PC-3 (cell line): Measurements from ENCODE around the gene TNPO3. TPM values are rescaled to one million over a fixed set of nuclear protein-coding genes. Genes with fewer than 3 reads are reported as not detected.

Source experiments
- ATAC-seq: fragments of 200-7000 bp; cut with Tn5 transposase; 2 replicates; pipeline ENCODE4 v1.9.1; 2020; ENCODE audit warnings: mild to moderate bottlenecking, moderate library complexity
- BruUV-seq: library from RNA; stranded (reverse); fragments of 400-500 nt; replicated peaks from 2 replicates; lab custom pipeline; 2021; lab: Mats Ljungman, UMichigan
- CTCF ChIA-PET: fragments of 300-600 bp; sonication (Branson Sonifier 250); formaldehyde crosslinking; loops from one replicate; lab custom pipeline; 2022; ENCODE audit warnings: antibody characterized with exemption; lab: Charles Lee
- POLR2A ChIA-PET: fragments of 300-600 bp; sonication (Branson Sonifier 250); formaldehyde crosslinking; loops from one replicate; lab custom pipeline; 2022; ENCODE audit warnings: antibody characterized with exemption; ENCODE audit not compliant: unreplicated experiment; lab: Charles Lee
- DNase-seq: peaks from one replicate; pipeline ENCODE4 v3.0.0-alpha.2; 2015
- H2AFZ ChIP-seq: fragments of 300-600 bp; sonication (generic); 2 replicates; pipeline ENCODE4 v1.6.0; 2016; ENCODE audit warnings: antibody characterized with exemption, low read length
- H3F3A ChIP-seq: fragments of 300-600 bp; sonication (generic); one replicate; pipeline ENCODE4 v1.6.0; 2017; ENCODE audit warnings: antibody characterized with exemption, low read length, control low read depth, mild to moderate bottlenecking; ENCODE audit not compliant: unreplicated experiment
- H3K27ac ChIP-seq: fragments of 300-600 bp; sonication (generic); 2 replicates; pipeline ENCODE4 v1.5.1; 2016; ENCODE audit warnings: mild to moderate bottlenecking, low read length
- H3K27me3 ChIP-seq: fragments of 300-600 bp; sonication (generic); 2 replicates; pipeline ENCODE4 v1.6.1; 2016; ENCODE audit warnings: low read length, mixed read lengths
- H3K36me3 ChIP-seq: fragments of 300-600 bp; sonication (generic); 2 replicates; pipeline ENCODE4 v1.6.1; 2016; ENCODE audit warnings: low read depth, mixed run types, low read length, mixed read lengths
- H3K4me1 ChIP-seq: fragments of 300-600 bp; sonication (generic); 2 replicates; pipeline ENCODE4 v1.5.1; 2016; ENCODE audit warnings: low read length; ENCODE audit not compliant: insufficient read depth
- H3K4me2 ChIP-seq: fragments of 300-600 bp; sonication (generic); 2 replicates; pipeline ENCODE4 v1.6.0; 2016; ENCODE audit warnings: low read length
- H3K4me3 ChIP-seq: fragments of 300-600 bp; sonication (generic); 2 replicates; pipeline ENCODE4 v1.5.1; 2016; ENCODE audit warnings: mild to moderate bottlenecking, low read length, mixed read lengths
- H3K79me2 ChIP-seq: fragments of 300-600 bp; sonication (generic); 2 replicates; pipeline ENCODE4 v1.6.1; 2017; ENCODE audit warnings: low read length, mixed read lengths
- H3K9ac ChIP-seq: fragments of 300-600 bp; sonication (generic); 2 replicates; pipeline ENCODE4 v1.6.0; 2016; ENCODE audit warnings: mild to moderate bottlenecking, low read length
- H3K9me2 ChIP-seq: fragments of 300-600 bp; sonication (generic); replicated peaks from 2 replicates; pipeline ENCODE4 v1.6.1; 2016; ENCODE audit warnings: mixed run types, low read length, mixed read lengths
- H3K9me3 ChIP-seq: fragments of 300-600 bp; sonication (generic); 2 replicates; pipeline ENCODE4 v1.6.1; 2016; ENCODE audit warnings: low read length, mixed read lengths
- H4K20me1 ChIP-seq: fragments of 300-600 bp; sonication (generic); 2 replicates; pipeline ENCODE4 v1.6.1; 2016; ENCODE audit warnings: low read length, mixed read lengths
- CTCF ChIP-seq: fragments of 300-600 bp; sonication (generic); conservative IDR thresholded peaks from 2 replicates; pipeline ENCODE4 v1.5.1; 2017; ENCODE audit warnings: antibody characterized with exemption, low read depth, mild to moderate bottlenecking, low read length
- EZH2 ChIP-seq: fragments of 300-600 bp; sonication (generic); IDR thresholded peaks from one replicate; pipeline ENCODE4 v1.6.1; 2017; ENCODE audit warnings: antibody characterized with exemption, mild to moderate bottlenecking, low read length; ENCODE audit not compliant: unreplicated experiment
- EZH2phosphoT487 ChIP-seq: fragments of 300-600 bp; sonication (generic); IDR thresholded peaks from 2 replicates; pipeline ENCODE4 v1.6.1; 2018; ENCODE audit warnings: mild to moderate bottlenecking, antibody characterized with exemption, low read length, borderline replicate concordance
- intact Hi-C: fragments of 100-400 bp; cut with micrococcal nuclease; formaldehyde crosslinking; loops from 2 replicates; pipeline ENCODE4 v1.9.0; 2023
- total RNA-seq: library from RNA; depleted of rRNA; stranded (reverse); fragments of >200 nt; gene quantifications from 2 replicates; pipeline ENCODE4 v1.2.3, GENCODE V29; 2014

Gene TNPO3
- total RNA-seq, 1 experiment from 2014 or later: 55.9 TPM

- Histone ChIP-seq H3F3A (peaks cover 4% of the 10 kb centered on the region), H3K9me2 (no peaks in the 10 kb centered on the region), H3K27ac (no peak overlapping the region), H3K4me2 (no peak overlapping the region), H3K4me1 (no peaks in the 10 kb centered on the region), H3K9ac (no peak overlapping the region), H4K20me1 (no peaks in the 10 kb centered on the region), H3K27me3 (no peaks in the 10 kb centered on the region), H3K36me3 (peaks cover 27% of the 10 kb centered on the region), H3K79me2 (peaks cover 9% of the 10 kb centered on the region), H2AFZ (no peak overlapping the region), H3K9me3 (no peaks in the 10 kb centered on the region), H3K4me3 (no peak overlapping the region)
- CTCF ChIA-PET: interaction anchor here (0.5 kb wide), 1 partner anchor 55 kb away, joined by 5 read pairs; no protein-coding TSS in a partner anchor
- POLR2A ChIA-PET: no interaction called here
- BruUV-seq: no TSS peak
- no peak for DNase-seq
- TF ChIP-seq EZH2phosphoT487 (no peak), EZH2 (no peak), CTCF (no peak)
- ATAC-seq: no peak
- intact Hi-C loops: no loop called here
Measured at GRCh38 chr7:129007572-129007971, 47.3 kb downstream of the TNPO3 start.

DNA sequence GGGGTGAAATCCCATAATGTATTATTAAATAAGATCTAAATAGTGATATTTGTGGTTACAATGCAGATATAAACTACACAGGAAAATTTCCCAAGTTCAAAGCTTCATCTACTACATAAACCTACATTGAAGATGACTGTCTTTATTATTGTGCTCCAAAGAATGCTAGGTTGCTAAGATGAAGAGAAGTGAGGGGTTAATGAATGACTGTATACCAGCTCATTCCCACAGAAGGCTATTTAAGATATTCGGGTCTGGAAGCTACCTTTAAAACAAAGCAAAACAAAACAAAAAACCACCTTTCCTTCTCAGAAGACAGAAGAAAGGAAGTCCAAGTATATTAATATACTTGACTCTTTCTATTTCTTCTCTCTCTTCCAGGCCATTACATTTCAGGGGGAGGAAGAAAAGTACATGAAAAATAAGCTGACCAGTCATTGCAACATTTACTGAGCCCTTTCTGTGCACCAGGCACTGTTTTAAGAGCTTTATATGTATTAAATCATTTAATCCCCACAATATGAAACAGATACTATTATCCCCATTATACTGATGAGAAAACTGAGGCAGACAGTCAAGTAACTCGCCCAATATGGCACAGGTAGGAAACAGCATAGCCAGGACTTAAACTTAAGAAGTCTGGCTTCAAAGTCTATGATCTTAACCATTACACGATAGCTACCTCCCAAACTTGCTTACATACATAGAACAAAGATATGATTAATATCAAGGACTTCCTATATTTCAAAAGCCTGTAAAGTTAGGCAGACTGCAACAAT, 48.1 kb downstream of the TNPO3 start:
- no TSS peak for BruUV-seq
- CTCF ChIA-PET: interaction anchor here (0.5 kb wide), 1 partner anchor 56 kb away, joined by 5 read pairs; no protein-coding TSS in a partner anchor

More for the DNA sequence above, 48.1 kb downstream of the TNPO3 start:
- ATAC-seq (no peak), DNase-seq (no peak)
- 0 out of 2 replicates have a peak, but pooled peaks cover 4% of the 10 kb centered on the region for H3K79me2 ChIP-seq
- TF ChIP-seq CTCF (no peak), EZH2phosphoT487 (no peak), EZH2 (no peak)
- H2AFZ ChIP-seq: no peak overlapping the region
- H3K36me3 ChIP-seq: peaks cover 23% of the 10 kb centered on the region
- H3K4me1 ChIP-seq: no peaks in the 10 kb centered on the region
- H3K27ac ChIP-seq: no peak overlapping the region
- POLR2A ChIA-PET: no interaction called here
- no peaks in the 10 kb centered on the region for H3K9me3 ChIP-seq
- H3K9me2 ChIP-seq: no peaks in the 10 kb centered on the region
- no peaks in the 10 kb centered on the region for H3K27me3 ChIP-seq
- peaks cover 4% of the 10 kb centered on the region for H3F3A ChIP-seq
- no peak overlapping the region for H3K9ac ChIP-seq
- no peak overlapping the region for H3K4me3 ChIP-seq
- intact Hi-C loops: no loop called here
- no peaks in the 10 kb centered on the region for H4K20me1 ChIP-seq
- no peak overlapping the region for H3K4me2 ChIP-seq
